ENCODE measurements around the gene SIVA1. TPM values are rescaled to one million over a fixed set of nuclear protein-coding genes. Genes with fewer than 3 reads are reported as not detected.

The SIVA1 gene
- total and polyA plus RNA-seq, 2 of the 8 experiments (the other 6 are each of a cell fraction or from before 2014, with no cell fraction given) = 123 to 589 TPM

DNA sequence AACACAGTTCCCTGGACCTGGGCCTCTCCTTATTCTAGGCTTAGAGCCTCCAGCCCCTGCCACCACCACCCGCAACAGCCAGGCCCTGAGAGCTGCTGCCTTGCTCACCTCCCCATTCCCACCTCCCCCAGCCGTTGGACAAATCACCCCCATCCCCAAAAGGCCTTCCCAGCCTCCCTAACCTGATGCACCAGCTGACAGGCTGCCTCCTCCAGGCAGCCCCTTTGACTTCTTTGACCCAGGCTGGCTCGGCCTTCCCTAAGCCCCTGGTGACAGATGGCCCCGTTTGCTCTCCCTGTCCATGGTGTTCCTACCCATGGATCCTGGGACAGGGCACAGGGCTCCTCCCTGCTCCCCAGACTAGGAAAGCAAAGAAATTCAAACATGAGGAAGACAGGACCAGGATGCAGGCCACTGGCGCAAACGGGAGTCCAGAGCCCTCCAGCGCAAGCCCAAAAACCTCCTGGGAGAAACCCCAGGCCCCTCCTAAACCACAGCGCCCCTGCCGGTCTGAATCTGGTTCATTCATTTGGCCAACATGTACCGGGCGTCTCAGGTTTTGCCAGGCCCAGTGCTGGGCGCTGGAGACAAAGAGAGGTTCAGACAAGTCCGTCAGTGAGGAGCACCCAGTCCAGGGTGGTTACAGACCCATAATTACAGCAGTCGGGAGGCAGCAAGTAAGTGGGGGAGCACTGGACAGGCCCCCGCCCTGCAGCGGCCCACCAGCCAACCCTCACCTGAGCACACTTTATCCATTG, 40.2 kb downstream of the SIVA1 start:
- FAIRE-seq = no peak
- Histone ChIP-seq H4K8ac (ENCODE audit: extremely low read depth, insufficient read depth, low read length) (no peak overlapping the region), H3K9me3 (ENCODE audit: insufficient read depth in 2 of 2, low read depth in 1 of 2, low read length in 1 of 2) (no peaks in the 10 kb centered on the region), H2BK20ac (ENCODE audit: low read length) (peak overlapping the region; percentile 48; the same call in 1 of the 2 replicates), H3K4me3 (ENCODE audit: extremely low read depth in 1 of 4, insufficient read depth in 2 of 4, low read depth in 3 of 4, low read length in 4 of 4) (no peak overlapping the region; a peak in 1 of 8 replicates), H2AFZ (ENCODE audit: low read length) (no peak overlapping the region), H3K4me2 (ENCODE audit: insufficient read depth in 1 of 2, low read depth in 2 of 2, low read length in 2 of 2) (peak overlapping the region; percentile 88 to 93), H3K23ac (ENCODE audit: insufficient read length) (no peak overlapping the region), H3K27me3 (replicated peaks in 1 of 4; ENCODE audit: control insufficient read depth in 3 of 4, extremely low read depth in 1 of 4, insufficient read depth in 3 of 4, low read length in 3 of 4) (peaks cover 2 to 30% (median 25%) of the 10 kb centered on the region in 4 experiments), H3K36me3 (ENCODE audit: control insufficient read depth in 2 of 4, insufficient read depth in 4 of 4, low read length in 3 of 4) (peaks cover 0 to 4% (median 0%) of the 10 kb centered on the region in 4 experiments; a peak in 3 of 8 replicates), H3K79me2 (ENCODE audit: control insufficient read depth in 1 of 2, insufficient read depth in 2 of 2, low read length in 2 of 2) (peaks cover 0 to 6% of the 10 kb centered on the region in 2 experiments; a peak in 1 of 4 replicates), H3K18ac (ENCODE audit: extremely low read depth, low read length) (no peak overlapping the region), H2BK5ac (ENCODE audit: low read depth, low read length) (no peak overlapping the region), H4K5ac (ENCODE audit: insufficient read length, low read depth, low read length) (no peak overlapping the region), H3K27ac (ENCODE audit: low read depth, low read length) (no peak overlapping the region), H3K14ac (ENCODE audit: insufficient read length) (no peak overlapping the region), H2BK15ac (ENCODE audit: low read length) (peak overlapping the region; percentile 2; the same call in 1 of the 2 replicates), H3K79me1 (ENCODE audit: low read depth, low read length) (peaks cover 8% of the 10 kb centered on the region), H2AK5ac (ENCODE audit: low read depth, low read length) (peak overlapping the region; percentile 11; the same call in 1 of the 2 replicates), H3K56ac (replicated peaks; ENCODE audit: insufficient read length, low read depth, low read length) (no peak overlapping the region), H2BK120ac (replicated peaks; ENCODE audit: low read depth, low read length) (no peak overlapping the region), H4K20me1 (replicated peaks in 1 of 2; ENCODE audit: control insufficient read depth in 1 of 2, insufficient read depth in 2 of 2, low read length in 2 of 2) (peaks cover 26 to 35% of the 10 kb centered on the region in 2 experiments), H3K23me2 (ENCODE audit: low read depth, low read length) (peaks cover 13% of the 10 kb centered on the region; the same call in 1 of the 2 replicates), H3K4ac (replicated peaks; ENCODE audit: insufficient read length, low read depth, low read length) (no peak overlapping the region), H3K9ac (replicated peaks in 1 of 4; ENCODE audit: extremely low read depth in 1 of 4, low read depth in 3 of 4, low read length in 3 of 4) (no peak overlapping the region), H3K4me1 (replicated peaks in 1 of 4; ENCODE audit: control insufficient read depth in 3 of 4, insufficient read depth in 4 of 4, low read length in 3 of 4) (peaks cover 4 to 41% (median 30%) of the 10 kb centered on the region in 4 experiments), H4K91ac (replicated peaks; ENCODE audit: insufficient read length, low read length) (peak overlapping the region; percentile 39), H2BK12ac (ENCODE audit: low read depth, low read length) (0 out of 2 replicates have a peak overlapping the region, but pooled peaks have one; percentile 87)
- WGBS, 2 experiments (ENCODE audit: extremely low coverage in 1 of 2, insufficient coverage in 1 of 2, insufficient read length in 1 of 2, insufficient replicate concordance in 2 of 2, low coverage in 1 of 2, low lambda C conversion rate in 2 of 2, missing lambda C conversion rate in 1 of 2) = 68% methylated on average over 15 of the region's 16 CpGs; no CpG with 5 or more reads in 1 of the 2 experiments
- CTCF ChIA-PET (ENCODE audit: partially characterized antibody) = interaction anchor here (0.6 to 11.1 kb wide), 8 partner anchors 14 to 252 kb away, joined by 3 to 110 read pairs (median 4); no protein-coding TSS in a partner anchor
- POLR2A ChIA-PET (ENCODE audit: partially characterized antibody) = interaction anchor here (1.7 kb wide), 1 partner anchor 23 kb away, joined by 9 read pairs; no protein-coding TSS in a partner anchor
- no peak for TF ChIP-seq KDM4A (IDR thresholded peaks at IDR 0.05; ENCODE audit: low read depth, low read length, severe bottlenecking)
- TF ChIP-seq, protein P1, sequence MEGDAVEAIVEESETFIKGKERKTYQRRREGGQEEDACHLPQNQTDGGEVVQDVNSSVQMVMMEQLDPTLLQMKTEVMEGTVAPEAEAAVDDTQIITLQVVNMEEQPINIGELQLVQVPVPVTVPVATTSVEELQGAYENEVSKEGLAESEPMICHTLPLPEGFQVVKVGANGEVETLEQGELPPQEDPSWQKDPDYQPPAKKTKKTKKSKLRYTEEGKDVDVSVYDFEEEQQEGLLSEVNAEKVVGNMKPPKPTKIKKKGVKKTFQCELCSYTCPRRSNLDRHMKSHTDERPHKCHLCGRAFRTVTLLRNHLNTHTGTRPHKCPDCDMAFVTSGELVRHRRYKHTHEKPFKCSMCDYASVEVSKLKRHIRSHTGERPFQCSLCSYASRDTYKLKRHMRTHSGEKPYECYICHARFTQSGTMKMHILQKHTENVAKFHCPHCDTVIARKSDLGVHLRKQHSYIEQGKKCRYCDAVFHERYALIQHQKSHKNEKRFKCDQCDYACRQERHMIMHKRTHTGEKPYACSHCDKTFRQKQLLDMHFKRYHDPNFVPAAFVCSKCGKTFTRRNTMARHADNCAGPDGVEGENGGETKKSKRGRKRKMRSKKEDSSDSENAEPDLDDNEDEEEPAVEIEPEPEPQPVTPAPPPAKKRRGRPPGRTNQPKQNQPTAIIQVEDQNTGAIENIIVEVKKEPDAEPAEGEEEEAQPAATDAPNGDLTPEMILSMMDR (IDR thresholded peaks at IDR 0.05; ENCODE audit: control extremely low read depth in 1 of 3, insufficient read depth in 1 of 3, low read depth in 1 of 3, low read length in 3 of 3) = peak in 2 of 3 experiments; percentile 53 to 58; a peak in 3 of 4 replicates
- peak; percentile 34 to 46; a peak in 2 of 4 replicates for TF ChIP-seq RAD21 (IDR thresholded peaks at IDR 0.05 in 1 of 2, conservative IDR thresholded peaks at IDR 0.05 in 1 of 2; ENCODE audit: low read depth in 2 of 2, low read length in 2 of 2)
- DNase-seq (ENCODE audit: low read depth in 1 of 2, low spot score in 2 of 2) = peak in 1 of 2 experiments; percentile 77
